A549 (cell line): Measurements from ENCODE around the gene COPS6. TPM values are rescaled to one million over a fixed set of nuclear protein-coding genes. Genes with fewer than 3 reads are reported as not detected.

Source experiments
- ATAC-seq, 2 experiments: fragments of 200-7000 bp in 1 of 2; fragments of >200 bp in 1 of 2; cut with Nextera tagmentation in 1 of 2; cut with Tn5 transposase in 1 of 2; 3 replicates each; pipeline versions ENCODE4 v1.8.0 to v1.9.1; 2018 to 2020; ENCODE audit warnings: mild to moderate bottlenecking in 1 of 2, moderate library complexity in 1 of 2
- CTCF ChIA-PET: fragments of 300-600 bp; sonication (Branson Sonifier 250); formaldehyde crosslinking; extraction: SDS; loops from one replicate; lab custom pipeline; 2021; ENCODE audit warnings: antibody characterized with exemption, inconsistent platforms; lab: Yijun Ruan, JAX
- POLR2A ChIA-PET: fragments of 350-600 bp; formaldehyde crosslinking; extraction: SDS; loops from one replicate; lab custom pipeline; 2021; ENCODE audit warnings: antibody characterized with exemption, inconsistent platforms; lab: Yijun Ruan, JAX
- DNase-seq, 2 experiments: peaks; one replicate each; pipeline versions ENCODE4 v3.0.0 to v3.0.0-alpha.2; 2011 to 2016; ENCODE audit warnings: low read depth in 1 of 2, low spot score in 1 of 2
- FAIRE-seq: peaks from 2 replicates; lab custom pipeline; 2011; peaks lifted over from hg19 to GRCh38; lab: Jason Lieb, UNC
- H3K27ac ChIP-seq, 2 experiments: fragments of >200 bp; sonication (Bioruptor Twin); formaldehyde crosslinking; 3 replicates each; pipeline ENCODE4 v1.5.1; 2016 to 2017
- H3K4me1 ChIP-seq: fragments of >200 bp; sonication (Bioruptor Twin); formaldehyde crosslinking; 3 replicates; pipeline ENCODE4 v1.6.1; 2016
- H3K4me2 ChIP-seq: fragments of >200 bp; sonication (Bioruptor Twin); formaldehyde crosslinking; 3 replicates; pipeline ENCODE4 v1.6.1; 2016
- H3K4me3 ChIP-seq: fragments of >200 bp; sonication (Bioruptor Twin); formaldehyde crosslinking; 3 replicates; pipeline ENCODE4 v1.5.1; 2016
- H3K9me3 ChIP-seq: fragments of >200 bp; sonication (Bioruptor Twin); formaldehyde crosslinking; 3 replicates; pipeline ENCODE4 v1.6.1; 2016
- ATOH8 ChIP-seq: fragments of 250-450 bp; sonication (Bioruptor Pico); IDR thresholded peaks from 2 replicates; pipeline ENCODE4 v1.5.0; 2020; ENCODE audit warnings: low read depth, mild to moderate bottlenecking, moderate library complexity
- CBX8 ChIP-seq: fragments of 200-600 bp; sonication (generic); IDR thresholded peaks from 2 replicates; pipeline ENCODE4 v1.6.1; 2016
- CEBPB ChIP-seq, 2 experiments: fragments of >200 bp in 1 of 2; sonication (Bioruptor Twin) in 1 of 2; formaldehyde crosslinking in 1 of 2; IDR thresholded peaks; 2 replicates each; pipeline ENCODE4 v1.6.1; 2012 to 2016
- CHD4 ChIP-seq: fragments of 200-600 bp; sonication (generic); IDR thresholded peaks from 2 replicates; pipeline ENCODE4 v1.6.1; 2016; ENCODE audit warnings: antibody characterized with exemption, mild to moderate bottlenecking, borderline replicate concordance
- CTCF ChIP-seq: fragments of >200 bp; sonication (Bioruptor Twin); formaldehyde crosslinking; IDR thresholded peaks from 3 replicates; pipeline ENCODE4 v1.5.1; 2016
- ELK1 ChIP-seq: fragments of 150-350 bp; IDR thresholded peaks from 2 replicates; pipeline ENCODE4 v1.6.1; 2014; ENCODE audit warnings: low read depth, mild to moderate bottlenecking, low read length
- ESRRA ChIP-seq: fragments of 150-350 bp; IDR thresholded peaks from 2 replicates; pipeline ENCODE4 v1.6.1; 2014; ENCODE audit warnings: mild to moderate bottlenecking, low read length, borderline replicate concordance
- GATA3 ChIP-seq: IDR thresholded peaks from 2 replicates; pipeline ENCODE4 v1.6.1; 2012; ENCODE audit warnings: borderline replicate concordance
- JUNB ChIP-seq: fragments of >200 bp; sonication (Bioruptor Twin); formaldehyde crosslinking; IDR thresholded peaks from 2 replicates; pipeline ENCODE4 v1.6.1; 2016
- KDM5A ChIP-seq: fragments of 200-600 bp; sonication (generic); IDR thresholded peaks from 2 replicates; pipeline ENCODE4 v1.6.1; 2016; ENCODE audit warnings: antibody characterized with exemption, mild to moderate bottlenecking
- MAFK ChIP-seq: fragments of 450-650 bp; IDR thresholded peaks from 2 replicates; pipeline ENCODE4 v1.6.1; 2014; ENCODE audit not compliant: partially characterized antibody
- MYC ChIP-seq: IDR thresholded peaks from 2 replicates; pipeline ENCODE4 v1.6.1; 2012; ENCODE audit warnings: mild to moderate bottlenecking, inconsistent platforms, low read length, improper control_type of control experiment, borderline replicate concordance
- NR3C1 ChIP-seq: fragments of >200 bp; sonication (Bioruptor Twin); formaldehyde crosslinking; IDR thresholded peaks from 3 replicates; pipeline ENCODE4 v1.6.1; 2017
- POLR2A ChIP-seq: IDR thresholded peaks from 2 replicates; pipeline ENCODE4 v1.6.1; 2012; ENCODE audit warnings: mild to moderate bottlenecking, low read length
- RARB ChIP-seq: fragments of 250-450 bp; sonication (Bioruptor Pico); IDR thresholded peaks from 2 replicates; pipeline ENCODE4 v1.8.0; 2021; ENCODE audit warnings: mild to moderate bottlenecking, moderate library complexity
- REST ChIP-seq: fragments of 200-600 bp; sonication (generic); IDR thresholded peaks from 2 replicates; pipeline ENCODE4 v1.6.1; 2016; ENCODE audit warnings: antibody characterized with exemption, mild to moderate bottlenecking, moderate library complexity
- RNF2 ChIP-seq: fragments of 200-600 bp; sonication (generic); IDR thresholded peaks from 2 replicates; pipeline ENCODE4 v1.6.1; 2016; ENCODE audit warnings: low read depth, mild to moderate bottlenecking, antibody characterized with exemption, moderate library complexity, borderline replicate concordance
- TFCP2L1 ChIP-seq: fragments of 250-450 bp; sonication (Bioruptor Pico); IDR thresholded peaks from 2 replicates; pipeline ENCODE4 v1.5.0; 2021; ENCODE audit warnings: mild to moderate bottlenecking
- ZSCAN20 ChIP-seq: fragments of 250-450 bp; sonication (Bioruptor Pico); IDR thresholded peaks from 2 replicates; pipeline ENCODE4 v1.8.0; 2022; ENCODE audit warnings: mild to moderate bottlenecking, moderate library complexity
- WGBS: methylation state at CpG from one replicate; pipeline ENCODE4 v1.1.6; 2017; ENCODE audit errors: missing lambda C conversion rate; 5-methylcytosine and 5-hydroxymethylcytosine counted together
- polyA plus RNA-seq, 4 experiments: library from polyadenylated mRNA; depleted of rRNA in 3 of 4; stranded (reverse); fragments of >200 nt; fragmentation: RNase III in 1 of 4; extraction: RNeasy Plus Mini Kit Qiagen cat#74134 plus additional on column Dnase treatment in 1 of 4; gene quantifications; 2 replicates in 3 of 4; 3 replicates in 1 of 4; pipeline ENCODE4 v1.2.3, GENCODE V29; 2011 to 2017

COPS6 gene
- polyA plus RNA-seq, 2 of the 4 experiments (the other 2 are of a cell fraction), result 192 to 219 TPM

GRCh38 chr7:100077205-100077604 lies 11.6 kb upstream of the COPS6 start:
- DNase-seq (no peak), ATAC-seq (no peak), FAIRE-seq (no peak)
- Histone ChIP-seq H3K4me3 (no peak overlapping the region), H3K4me2 (no peak overlapping the region), H3K27ac (no peak overlapping the region), H3K4me1 (peaks cover 7% of the 10 kb centered on the region; the same call in 1 of the 3 replicates), H3K9me3 (peaks cover 65% of the 10 kb centered on the region)
- TF ChIP-seq CBX8 (no peak), MYC (no peak), RARB (CRISPR knock-in tag) (no peak), CHD4 (no peak)
- POLR2A ChIA-PET, result interaction anchor here (0.8 kb wide), 1 partner anchor 18 kb away, joined by 3 read pairs; no protein-coding TSS in a partner anchor
- WGBS, result 99% methylated on average over 4 of the region's 4 CpGs
- CTCF ChIA-PET, result interaction anchor here (1.0 to 1.2 kb wide), 2 partner anchors 9 to 14 kb away, joined by 6 to 7 read pairs; no protein-coding TSS in a partner anchor

- POLR2A ChIA-PET, result no interaction called here
- DNase-seq, result no peak
- WGBS, result 97% methylated on average over 7 of the region's 7 CpGs
- no peak overlapping the region for H3K4me3 ChIP-seq
- no peak for TF ChIP-seq REST
- TF ChIP-seq ELK1, result no peak
- TF ChIP-seq ATOH8, result no peak
- TF ChIP-seq MAFK, result no peak
- TF ChIP-seq POLR2A, result no peak
- no peak for TF ChIP-seq JUNB
- TF ChIP-seq ESRRA, result no peak
- no peak for TF ChIP-seq TFCP2L1 (CRISPR knock-in tag)
- no peak for TF ChIP-seq RNF2
- no peak for TF ChIP-seq ZSCAN20 (CRISPR knock-in tag)
- no peak for TF ChIP-seq CHD4
- TF ChIP-seq, all 56 proteins: peak for 0
- FAIRE-seq (no peak), ATAC-seq (no peak)
- H3K9me3 ChIP-seq, result peaks cover 47% of the 10 kb centered on the region
- CTCF ChIA-PET, result interaction anchor here (0.7 to 1.2 kb wide), 3 partner anchors 23 to 71 kb away, joined by 3 read pairs; no protein-coding TSS in a partner anchor
- no peak overlapping the region for H3K27ac ChIP-seq
- peaks cover 7% of the 10 kb centered on the region; the same call in 1 of the 3 replicates for H3K4me1 ChIP-seq
- no peak overlapping the region for H3K4me2 ChIP-seq
Observed at GRCh38 chr7:100079024-100079560, 9.7 kb upstream of the COPS6 start.

- no peak for TF ChIP-seq RNF2
- no peak for TF ChIP-seq REST
- no peak; the same call in 1 of the 2 replicates for TF ChIP-seq KDM5A
- TF ChIP-seq GATA3, result no peak
- TF ChIP-seq CEBPB (IDR thresholded peaks at IDR 0.05), result no peak
- TF ChIP-seq CTCF, result no peak
- no peak for TF ChIP-seq ESRRA
- TF ChIP-seq NR3C1, result no peak
- TF ChIP-seq, all 56 proteins: peak for 0
- 3% methylated on average over 26 of the region's 34 CpGs for WGBS
- Histone ChIP-seq H3K27ac (peak overlapping the region; percentile 88 to 90), H3K4me1 (peaks cover 7% of the 10 kb centered on the region; the same call in 1 of the 3 replicates), H3K4me2 (peak overlapping the region; percentile 81), H3K9me3 (peaks cover 27% of the 10 kb centered on the region), H3K4me3 (peak overlapping the region; percentile 98)
- peak; percentile 25 to 66; a peak in 3 of 6 replicates for ATAC-seq
- ChIA-PET POLR2A (no interaction called here), CTCF (interaction anchor here (0.7 to 2.3 kb wide), 3 partner anchors 9 to 90 kb away, joined by 3 to 12 read pairs (median 5); no protein-coding TSS in a partner anchor)
- DNase-seq, result no peak
- FAIRE-seq, result no peak
Observed at GRCh38 chr7:100080907-100081534, 7.7 kb upstream of the COPS6 start.
